Stimulated activated CD4-positive, alpha-beta T cell treated with anti-CD3 and anti-CD28 coated beads, Interleukin-1b, Interleukin-23, amount 100 ng/mL, for 24 hours (primary cell): Measurements from ENCODE around the gene ESCO1.
"Not testable (repeated sequence)": the region's sequence is repeated elsewhere in the genome, so short reads cannot be mapped to it uniquely, and the experiment has no call there.

Experiments
- DNase-seq, 4 experiments: peaks; one replicate each; pipeline ENCODE4 v3.0.0-alpha.2; 2020; ENCODE audit warnings: low read depth in 4 of 4, low spot score in 1 of 4

The ESCO1 gene

GRCh38 chr18:21592361-21592760, 8.1 kb downstream of the ESCO1 start:
- DNase-seq, result not testable (repeated sequence)

GRCh38 chr18:21584391-21584790, 16.1 kb downstream of the ESCO1 start:
- DNase-seq, result no peak

GRCh38 chr18:21575656-21576055, 24.8 kb downstream of the ESCO1 start:
- no peak for DNase-seq

GRCh38 chr18:21571772-21572171, 28.7 kb downstream of the ESCO1 start:
- no peak for DNase-seq

GRCh38 chr18:21559195-21559594, 41.3 kb downstream of the ESCO1 start:
- DNase-seq, result no peak

GRCh38 chr18:21557607-21558253, 42.8 kb downstream of the ESCO1 start:
- DNase-seq, result no peak

- DNase-seq, result no peak
Observed at GRCh38 chr18:21550510-21550970, 50.0 kb downstream of the ESCO1 start.

GRCh38 chr18:21548647-21549046, 51.9 kb downstream of the ESCO1 start:
- DNase-seq, result no peak

- no peak for DNase-seq
Observed at GRCh38 chr18:21546423-21546822, 54.1 kb downstream of the ESCO1 start.

- no peak for DNase-seq
Observed at GRCh38 chr18:21538230-21538629, 62.3 kb downstream of the ESCO1 start.

- DNase-seq, result no peak
Observed at GRCh38 chr18:21534327-21534726, 66.2 kb downstream of the ESCO1 start.

GRCh38 chr18:21526463-21526862, 74.0 kb downstream of the ESCO1 start:
- no peak for DNase-seq

GRCh38 chr18:21525916-21526315, 74.6 kb downstream of the ESCO1 start:
- DNase-seq, result no peak

- no peak for DNase-seq
Observed at GRCh38 chr18:21522530-21522929, 78.0 kb downstream of the ESCO1 start.

GRCh38 chr18:21513741-21514140, 86.8 kb downstream of the ESCO1 start:
- DNase-seq, result no peak

- DNase-seq, result no peak
Observed at GRCh38 chr18:21513292-21513691, 87.2 kb downstream of the ESCO1 start.

- no peak for DNase-seq
Observed at GRCh38 chr18:21509062-21509461, 91.4 kb downstream of the ESCO1 start.

- no peak for DNase-seq
Observed at GRCh38 chr18:21507913-21508701, 92.4 kb downstream of the ESCO1 start.

GRCh38 chr18:21502661-21503060, 97.8 kb downstream of the ESCO1 start:
- DNase-seq, result no peak

GRCh38 chr18:21499997-21500396, 100.5 kb downstream of the ESCO1 start:
- no peak for DNase-seq

GRCh38 chr18:21496277-21496835, 104.1 kb downstream of the ESCO1 start:
- no peak for DNase-seq

- DNase-seq, result no peak
Observed at GRCh38 chr18:21490748-21491147, 109.8 kb downstream of the ESCO1 start.
